ENCODE data around the gene SERAC1. TPM values are rescaled to one million over a fixed set of nuclear protein-coding genes. Genes with fewer than 3 reads are reported as not detected.

The SERAC1 gene
- total and polyA plus RNA-seq, 10 of the 15 experiments (the other 5 are each of a cell fraction or from before 2014, with no cell fraction given) = 0.76 to 2.9 (median 2.2) TPM

GRCh38 chr6:158104696-158105095, 63.4 kb downstream of the SERAC1 start (continued):
- no peak for TF ChIP-seq ELK1 (IDR thresholded peaks at IDR 0.05; ENCODE audit: low read depth, low read length)
- no peak for TF ChIP-seq YY1 (IDR thresholded peaks at IDR 0.05; ENCODE audit: low read depth, low read length)

DNA sequence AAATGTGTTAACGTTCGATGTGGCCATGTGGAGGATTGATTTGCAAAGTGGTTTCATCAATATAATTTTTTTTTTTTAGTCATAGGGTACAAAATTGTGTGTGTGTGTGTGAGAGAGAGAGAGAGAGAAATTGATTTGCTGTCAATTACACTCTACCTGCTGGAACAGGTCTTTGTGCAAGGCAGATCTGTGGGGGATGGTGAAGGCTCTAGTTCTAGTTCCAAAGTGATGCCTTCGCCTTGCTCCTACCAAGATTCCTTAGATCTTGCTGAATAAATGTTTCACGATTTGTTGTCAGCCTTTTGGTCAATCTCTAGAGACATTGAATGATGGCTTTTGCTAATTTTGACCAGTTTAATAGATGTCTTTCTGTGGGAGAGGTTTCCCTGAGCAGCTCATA, 64.8 kb downstream of the SERAC1 start:
- peak; percentile 38 for FAIRE-seq
- H3K36me3 ChIP-seq (ENCODE audit: control insufficient read depth in 2 of 2, insufficient read depth in 2 of 2, low read length in 1 of 2) = no peaks in the 10 kb centered on the region
- WGBS (ENCODE audit: insufficient coverage, insufficient replicate concordance, low lambda C conversion rate, missing lambda C conversion rate) = 93% methylated on average over 4 of the region's 4 CpGs
- TF ChIP-seq WRNIP1 (IDR thresholded peaks at IDR 0.05; ENCODE audit: borderline replicate concordance, low read depth, low read length) (no peak), SMARCA5 (IDR thresholded peaks at IDR 0.05) (no peak), TARDBP (IDR thresholded peaks at IDR 0.05; ENCODE audit: borderline replicate concordance) (no peak), IRF4 (IDR thresholded peaks at IDR 0.05; ENCODE audit: low read depth, low read length) (no peak), ATF3 (IDR thresholded peaks at IDR 0.05; ENCODE audit: borderline replicate concordance, extremely low read depth, low read depth, low read length) (no peak), RAD21 (IDR thresholded peaks at IDR 0.05; ENCODE audit: insufficient read depth, low read depth, low read length) (no peak), MTA2 (IDR thresholded peaks at IDR 0.05; ENCODE audit: low read depth) (no peak), NR2C1 (IDR thresholded peaks at IDR 0.05) (no peak), PBX3 (IDR thresholded peaks at IDR 0.05; ENCODE audit: insufficient replicate concordance, low read depth, low read length) (no peak)
- ChIA-PET POLR2A (no interaction called here), SMC1A (ENCODE audit: uncharacterized antibody, unreplicated experiment) (no interaction called here), RAD21 (ENCODE audit: unreplicated experiment) (no interaction called here), CTCF (no interaction called here)
- intact Hi-C loops (cut with micrococcal nuclease; ENCODE audit: unreplicated experiment) = no loop called here
- no TSS peak for BruUV-seq (replicated peaks)
- no peaks in the 10 kb centered on the region for H3K9me3 ChIP-seq (replicated peaks; ENCODE audit: control insufficient read depth, insufficient read depth, low read length)
- no peak for ATAC-seq
- H3K4me3 ChIP-seq = no peak overlapping the region
- DNase-seq (ENCODE audit: low read depth, low spot score) = no peak
- no peak overlapping the region for H2AFZ ChIP-seq (ENCODE audit: control insufficient read depth, low read depth, low read length)
- H3K27me3 ChIP-seq (replicated peaks in 1 of 2; ENCODE audit: control insufficient read depth in 2 of 2, insufficient read depth in 2 of 2, low read length in 1 of 2) = no peaks in the 10 kb centered on the region
- in situ Hi-C loops (cut with MboI) = no loop called here
- H3K27ac ChIP-seq (ENCODE audit: control insufficient read depth, insufficient read depth) = no peak overlapping the region
- H3K9ac ChIP-seq (ENCODE audit: control insufficient read depth, insufficient read depth, low read length) = no peak overlapping the region
- H3K79me2 ChIP-seq (ENCODE audit: control insufficient read depth, insufficient read depth, low read length) = no peaks in the 10 kb centered on the region
- no peak overlapping the region for H3K4me2 ChIP-seq (ENCODE audit: control insufficient read depth, insufficient read depth)
- no peaks in the 10 kb centered on the region for H4K20me1 ChIP-seq (ENCODE audit: control insufficient read depth, insufficient read depth)
- no peaks in the 10 kb centered on the region for H3K4me1 ChIP-seq (ENCODE audit: control insufficient read depth, insufficient read depth, low read length)

All from GM12878 (cell line).